Colonic mucosa (tissue), 4 donors: ENCODE results near the gene KANSL1L. TPM values are rescaled to one million over a fixed set of nuclear protein-coding genes. Genes with fewer than 3 reads are reported as not detected.

Experiments used
- DNase-seq: peaks from one replicate; pipeline ENCODE4 v3.0.0-alpha.2; 2020
- H3K27ac ChIP-seq: fragments of 200-600 bp; one replicate; pipeline ENCODE4 v1.8.0; 2021
- H3K27me3 ChIP-seq: fragments of 200-600 bp; one replicate; pipeline ENCODE4 v1.8.0; 2021
- H3K36me3 ChIP-seq: fragments of 200-600 bp; one replicate; pipeline ENCODE4 v1.8.0; 2021
- H3K4me1 ChIP-seq: fragments of 200-600 bp; one replicate; pipeline ENCODE4 v1.8.0; 2021; ENCODE audit warnings: mild to moderate bottlenecking
- H3K4me3 ChIP-seq: fragments of 200-600 bp; one replicate; pipeline ENCODE4 v1.8.0; 2021
- H3K9ac ChIP-seq, 2 donors: one replicate each; pipeline ENCODE4 v1.7.0; 2013; ENCODE audit warnings: control low read depth in 2 of 2, low read depth in 2 of 2, low read length in 2 of 2
- H3K9me3 ChIP-seq: fragments of 200-600 bp; one replicate; pipeline ENCODE4 v1.8.0; 2021
- intact Hi-C: fragments of 100-400 bp; cut with DNase I; formaldehyde crosslinking; loops from one replicate; pipeline ENCODE4 v1.14.1; 2022
- total RNA-seq, 2 donors: library from RNA; stranded (reverse); fragmentation: NEBNext Ultra II Directional in 1 of 2; extraction: Animal tissue kit (Norgen Biotek cat#: 25700) in 1 of 2; gene quantifications; one replicate each; pipeline ENCODE4 v1.2.1, GENCODE V29; 2021
- TF ChIP-seq, protein P1 (sequence below): fragments of 200-600 bp; IDR thresholded peaks from one replicate; pipeline ENCODE4 v1.8.0; 2022; ENCODE audit warnings: antibody characterized with exemption, mild to moderate bottlenecking
- donor health status: healthy.
- donor health status: DM: no; HTN: no; CAD: no.
- donor health status: DM: no; HTN: no; CAD: no.

Gene KANSL1L
- total RNA-seq, 2 donors from 2014 or later, result 5.9 to 7.7 TPM

GRCh38 chr2:210072922-210073509 is 98.2 kb downstream of the KANSL1L start:
- Histone ChIP-seq H3K27ac (no peak overlapping the region), H3K9me3 (no peaks in the 10 kb centered on the region), H3K4me1 (no peaks in the 10 kb centered on the region), H3K9ac (no peak overlapping the region), H3K4me3 (no peak overlapping the region), H3K36me3 (no peaks in the 10 kb centered on the region), H3K27me3 (no peaks in the 10 kb centered on the region)
- TF ChIP-seq, protein P1, sequence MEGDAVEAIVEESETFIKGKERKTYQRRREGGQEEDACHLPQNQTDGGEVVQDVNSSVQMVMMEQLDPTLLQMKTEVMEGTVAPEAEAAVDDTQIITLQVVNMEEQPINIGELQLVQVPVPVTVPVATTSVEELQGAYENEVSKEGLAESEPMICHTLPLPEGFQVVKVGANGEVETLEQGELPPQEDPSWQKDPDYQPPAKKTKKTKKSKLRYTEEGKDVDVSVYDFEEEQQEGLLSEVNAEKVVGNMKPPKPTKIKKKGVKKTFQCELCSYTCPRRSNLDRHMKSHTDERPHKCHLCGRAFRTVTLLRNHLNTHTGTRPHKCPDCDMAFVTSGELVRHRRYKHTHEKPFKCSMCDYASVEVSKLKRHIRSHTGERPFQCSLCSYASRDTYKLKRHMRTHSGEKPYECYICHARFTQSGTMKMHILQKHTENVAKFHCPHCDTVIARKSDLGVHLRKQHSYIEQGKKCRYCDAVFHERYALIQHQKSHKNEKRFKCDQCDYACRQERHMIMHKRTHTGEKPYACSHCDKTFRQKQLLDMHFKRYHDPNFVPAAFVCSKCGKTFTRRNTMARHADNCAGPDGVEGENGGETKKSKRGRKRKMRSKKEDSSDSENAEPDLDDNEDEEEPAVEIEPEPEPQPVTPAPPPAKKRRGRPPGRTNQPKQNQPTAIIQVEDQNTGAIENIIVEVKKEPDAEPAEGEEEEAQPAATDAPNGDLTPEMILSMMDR, result peak; percentile 52
- no peak for DNase-seq
- intact Hi-C loops, result loop anchor here (5.0 kb wide), 1 partner anchor 124 kb away; no protein-coding TSS in a partner anchor

GRCh38 chr2:210072493-210072892 is 98.7 kb downstream of the KANSL1L start:
- intact Hi-C loops, result loop anchor here (5.0 kb wide), 1 partner anchor 125 kb away; no protein-coding TSS in a partner anchor

DNA sequence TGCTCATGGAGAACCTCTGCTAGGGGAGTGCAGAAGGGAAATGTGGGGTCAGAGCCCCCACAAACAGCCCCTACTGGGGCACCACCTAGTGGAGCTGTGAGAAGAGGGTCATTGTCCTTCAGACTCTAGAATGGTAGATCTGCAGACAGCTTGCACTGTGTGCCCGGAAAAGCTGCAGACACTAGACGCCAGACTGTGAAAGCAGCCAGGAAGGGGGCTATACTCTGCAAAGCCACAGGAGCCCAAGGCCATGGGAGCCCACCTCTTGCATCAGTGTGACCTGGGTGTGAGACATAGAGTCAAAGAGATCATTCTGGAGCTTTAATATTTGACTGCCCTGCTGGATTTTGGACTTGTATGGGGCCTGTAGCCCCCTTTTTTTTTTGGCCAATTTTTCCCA is 107.9 kb downstream of the KANSL1L start:
- no peaks in the 10 kb centered on the region for H3K9me3 ChIP-seq
- no peaks in the 10 kb centered on the region for H3K36me3 ChIP-seq
- H3K9ac ChIP-seq, result no peak overlapping the region
- intact Hi-C loops, result loop anchor here (10.0 kb wide), 1 partner anchor 79 kb away; no protein-coding TSS in a partner anchor
- no peak overlapping the region for H3K4me3 ChIP-seq
- H3K4me1 ChIP-seq, result no peaks in the 10 kb centered on the region
- DNase-seq, result no peak
- TF ChIP-seq, protein P1, result no peak
- no peak overlapping the region for H3K27ac ChIP-seq
- no peaks in the 10 kb centered on the region for H3K27me3 ChIP-seq

More at GRCh38 chr2:210072493-210072892, 98.7 kb downstream of the KANSL1L start:
- Histone ChIP-seq H3K36me3 (no peaks in the 10 kb centered on the region), H3K27me3 (no peaks in the 10 kb centered on the region), H3K9me3 (no peaks in the 10 kb centered on the region), H3K9ac (no peak overlapping the region), H3K4me3 (no peak overlapping the region), H3K4me1 (no peaks in the 10 kb centered on the region), H3K27ac (no peak overlapping the region)
- TF ChIP-seq, protein P1, result no peak
- DNase-seq, result no peak

GRCh38 chr2:210055825-210056224 is 115.4 kb downstream of the KANSL1L start:
- intact Hi-C loops, result no loop called here
- Histone ChIP-seq H3K36me3 (no peaks in the 10 kb centered on the region), H3K27me3 (no peaks in the 10 kb centered on the region), H3K4me3 (no peak overlapping the region), H3K27ac (no peak overlapping the region), H3K4me1 (no peaks in the 10 kb centered on the region), H3K9ac (no peak overlapping the region), H3K9me3 (no peaks in the 10 kb centered on the region)
- TF ChIP-seq, protein P1, result no peak
- no peak for DNase-seq

GRCh38 chr2:210054696-210055095 is 116.5 kb downstream of the KANSL1L start:
- intact Hi-C loops, result no loop called here
- Histone ChIP-seq H3K4me1 (no peaks in the 10 kb centered on the region), H3K27me3 (no peaks in the 10 kb centered on the region), H3K36me3 (no peaks in the 10 kb centered on the region), H3K27ac (no peak overlapping the region), H3K9me3 (no peaks in the 10 kb centered on the region), H3K9ac (no peak overlapping the region), H3K4me3 (no peak overlapping the region)
- TF ChIP-seq, protein P1, result no peak
- DNase-seq, result no peak
